H1 (cell line): ENCODE data around the gene RPS25.

Source experiments
- BRCA1 ChIP-seq: IDR thresholded peaks from 2 replicates; pipeline ENCODE4 v1.6.1; 2012; ENCODE audit warnings: low read depth, low read length, improper control_type of control experiment
- KDM5A ChIP-seq: fragments of 200-600 bp; IDR thresholded peaks from 2 replicates; pipeline ENCODE4 v1.7.1; 2012; ENCODE audit warnings: mild to moderate bottlenecking, low read length, inconsistent platforms, mixed read lengths
- PHF8 ChIP-seq: fragments of 200-600 bp; sonication (generic); conservative IDR thresholded peaks from 2 replicates; pipeline ENCODE4 v1.7.1; 2012; ENCODE audit warnings: low read depth, mild to moderate bottlenecking, inconsistent platforms, low read length, moderate library complexity
- POLR2AphosphoS5 ChIP-seq: IDR thresholded peaks from 2 replicates; pipeline ENCODE4 v1.6.1; 2011; ENCODE audit warnings: low read depth, low read length
- TF ChIP-seq, protein P1 (sequence below), 3 experiments: IDR thresholded peaks; 1 replicate in 2 of 3; 2 replicates in 1 of 3; pipeline versions ENCODE4 v1.5.1 to v1.6.1; 2011; ENCODE audit warnings: low read length in 3 of 3, mild to moderate bottlenecking in 3 of 3, inconsistent platforms in 2 of 3, low read depth in 1 of 3, moderate library complexity in 1 of 3; ENCODE audit not compliant: insufficient read depth in 1 of 3; ENCODE audit errors: control extremely low read depth in 1 of 3
- TF ChIP-seq, protein P2 (sequence below): fragments of 300-600 bp; sonication (generic); IDR thresholded peaks from 2 replicates; pipeline ENCODE4 v1.7.1; 2012; ENCODE audit warnings: low read length, moderate library complexity, mild to moderate bottlenecking, inconsistent platforms; ENCODE audit not compliant: insufficient replicate concordance

DNA sequence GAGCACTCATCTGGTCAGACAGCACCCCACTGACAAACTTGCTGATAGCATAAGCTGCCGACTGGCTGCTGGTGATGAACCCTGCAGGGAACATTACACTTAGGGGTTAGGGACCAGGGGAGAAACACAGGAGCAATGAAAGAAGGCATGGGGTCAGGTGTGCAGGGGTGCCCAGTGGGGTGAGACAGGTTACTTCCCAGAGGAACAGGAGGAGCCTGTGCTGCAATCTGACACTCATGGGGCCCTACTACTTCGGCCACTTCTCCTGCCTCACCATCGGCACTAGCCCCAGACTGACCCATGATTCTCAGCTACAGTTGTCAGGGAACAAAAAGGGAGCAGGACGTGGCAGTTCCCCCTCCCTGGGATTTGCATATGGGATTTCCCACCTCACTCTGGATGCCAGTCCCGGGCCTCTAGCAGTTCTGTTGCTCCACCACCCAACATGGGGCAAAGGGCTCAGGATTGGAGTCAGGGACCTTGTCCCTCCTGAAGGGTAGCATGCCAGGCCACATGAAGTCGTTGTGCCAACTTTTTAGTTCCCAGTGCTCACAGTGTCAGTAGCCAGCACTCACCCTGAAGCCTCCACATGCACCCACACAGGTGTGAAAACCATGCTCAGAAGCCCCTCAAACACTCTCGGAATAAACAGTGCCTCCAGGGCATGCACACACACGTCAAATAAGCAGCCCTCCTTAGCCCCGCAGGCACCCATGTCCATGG lies 10.4 kb upstream of the RPS25 start:
- TF ChIP-seq, protein P1, sequence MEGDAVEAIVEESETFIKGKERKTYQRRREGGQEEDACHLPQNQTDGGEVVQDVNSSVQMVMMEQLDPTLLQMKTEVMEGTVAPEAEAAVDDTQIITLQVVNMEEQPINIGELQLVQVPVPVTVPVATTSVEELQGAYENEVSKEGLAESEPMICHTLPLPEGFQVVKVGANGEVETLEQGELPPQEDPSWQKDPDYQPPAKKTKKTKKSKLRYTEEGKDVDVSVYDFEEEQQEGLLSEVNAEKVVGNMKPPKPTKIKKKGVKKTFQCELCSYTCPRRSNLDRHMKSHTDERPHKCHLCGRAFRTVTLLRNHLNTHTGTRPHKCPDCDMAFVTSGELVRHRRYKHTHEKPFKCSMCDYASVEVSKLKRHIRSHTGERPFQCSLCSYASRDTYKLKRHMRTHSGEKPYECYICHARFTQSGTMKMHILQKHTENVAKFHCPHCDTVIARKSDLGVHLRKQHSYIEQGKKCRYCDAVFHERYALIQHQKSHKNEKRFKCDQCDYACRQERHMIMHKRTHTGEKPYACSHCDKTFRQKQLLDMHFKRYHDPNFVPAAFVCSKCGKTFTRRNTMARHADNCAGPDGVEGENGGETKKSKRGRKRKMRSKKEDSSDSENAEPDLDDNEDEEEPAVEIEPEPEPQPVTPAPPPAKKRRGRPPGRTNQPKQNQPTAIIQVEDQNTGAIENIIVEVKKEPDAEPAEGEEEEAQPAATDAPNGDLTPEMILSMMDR (IDR thresholded peaks at IDR 0.05; ENCODE audit: control extremely low read depth in 1 of 3, insufficient read depth in 1 of 3, low read depth in 1 of 3, low read length in 3 of 3), result no peak
- TF ChIP-seq POLR2AphosphoS5, result no peak
- no peak for TF ChIP-seq BRCA1
- TF ChIP-seq PHF8, result no peak
- TF ChIP-seq, protein P2, sequence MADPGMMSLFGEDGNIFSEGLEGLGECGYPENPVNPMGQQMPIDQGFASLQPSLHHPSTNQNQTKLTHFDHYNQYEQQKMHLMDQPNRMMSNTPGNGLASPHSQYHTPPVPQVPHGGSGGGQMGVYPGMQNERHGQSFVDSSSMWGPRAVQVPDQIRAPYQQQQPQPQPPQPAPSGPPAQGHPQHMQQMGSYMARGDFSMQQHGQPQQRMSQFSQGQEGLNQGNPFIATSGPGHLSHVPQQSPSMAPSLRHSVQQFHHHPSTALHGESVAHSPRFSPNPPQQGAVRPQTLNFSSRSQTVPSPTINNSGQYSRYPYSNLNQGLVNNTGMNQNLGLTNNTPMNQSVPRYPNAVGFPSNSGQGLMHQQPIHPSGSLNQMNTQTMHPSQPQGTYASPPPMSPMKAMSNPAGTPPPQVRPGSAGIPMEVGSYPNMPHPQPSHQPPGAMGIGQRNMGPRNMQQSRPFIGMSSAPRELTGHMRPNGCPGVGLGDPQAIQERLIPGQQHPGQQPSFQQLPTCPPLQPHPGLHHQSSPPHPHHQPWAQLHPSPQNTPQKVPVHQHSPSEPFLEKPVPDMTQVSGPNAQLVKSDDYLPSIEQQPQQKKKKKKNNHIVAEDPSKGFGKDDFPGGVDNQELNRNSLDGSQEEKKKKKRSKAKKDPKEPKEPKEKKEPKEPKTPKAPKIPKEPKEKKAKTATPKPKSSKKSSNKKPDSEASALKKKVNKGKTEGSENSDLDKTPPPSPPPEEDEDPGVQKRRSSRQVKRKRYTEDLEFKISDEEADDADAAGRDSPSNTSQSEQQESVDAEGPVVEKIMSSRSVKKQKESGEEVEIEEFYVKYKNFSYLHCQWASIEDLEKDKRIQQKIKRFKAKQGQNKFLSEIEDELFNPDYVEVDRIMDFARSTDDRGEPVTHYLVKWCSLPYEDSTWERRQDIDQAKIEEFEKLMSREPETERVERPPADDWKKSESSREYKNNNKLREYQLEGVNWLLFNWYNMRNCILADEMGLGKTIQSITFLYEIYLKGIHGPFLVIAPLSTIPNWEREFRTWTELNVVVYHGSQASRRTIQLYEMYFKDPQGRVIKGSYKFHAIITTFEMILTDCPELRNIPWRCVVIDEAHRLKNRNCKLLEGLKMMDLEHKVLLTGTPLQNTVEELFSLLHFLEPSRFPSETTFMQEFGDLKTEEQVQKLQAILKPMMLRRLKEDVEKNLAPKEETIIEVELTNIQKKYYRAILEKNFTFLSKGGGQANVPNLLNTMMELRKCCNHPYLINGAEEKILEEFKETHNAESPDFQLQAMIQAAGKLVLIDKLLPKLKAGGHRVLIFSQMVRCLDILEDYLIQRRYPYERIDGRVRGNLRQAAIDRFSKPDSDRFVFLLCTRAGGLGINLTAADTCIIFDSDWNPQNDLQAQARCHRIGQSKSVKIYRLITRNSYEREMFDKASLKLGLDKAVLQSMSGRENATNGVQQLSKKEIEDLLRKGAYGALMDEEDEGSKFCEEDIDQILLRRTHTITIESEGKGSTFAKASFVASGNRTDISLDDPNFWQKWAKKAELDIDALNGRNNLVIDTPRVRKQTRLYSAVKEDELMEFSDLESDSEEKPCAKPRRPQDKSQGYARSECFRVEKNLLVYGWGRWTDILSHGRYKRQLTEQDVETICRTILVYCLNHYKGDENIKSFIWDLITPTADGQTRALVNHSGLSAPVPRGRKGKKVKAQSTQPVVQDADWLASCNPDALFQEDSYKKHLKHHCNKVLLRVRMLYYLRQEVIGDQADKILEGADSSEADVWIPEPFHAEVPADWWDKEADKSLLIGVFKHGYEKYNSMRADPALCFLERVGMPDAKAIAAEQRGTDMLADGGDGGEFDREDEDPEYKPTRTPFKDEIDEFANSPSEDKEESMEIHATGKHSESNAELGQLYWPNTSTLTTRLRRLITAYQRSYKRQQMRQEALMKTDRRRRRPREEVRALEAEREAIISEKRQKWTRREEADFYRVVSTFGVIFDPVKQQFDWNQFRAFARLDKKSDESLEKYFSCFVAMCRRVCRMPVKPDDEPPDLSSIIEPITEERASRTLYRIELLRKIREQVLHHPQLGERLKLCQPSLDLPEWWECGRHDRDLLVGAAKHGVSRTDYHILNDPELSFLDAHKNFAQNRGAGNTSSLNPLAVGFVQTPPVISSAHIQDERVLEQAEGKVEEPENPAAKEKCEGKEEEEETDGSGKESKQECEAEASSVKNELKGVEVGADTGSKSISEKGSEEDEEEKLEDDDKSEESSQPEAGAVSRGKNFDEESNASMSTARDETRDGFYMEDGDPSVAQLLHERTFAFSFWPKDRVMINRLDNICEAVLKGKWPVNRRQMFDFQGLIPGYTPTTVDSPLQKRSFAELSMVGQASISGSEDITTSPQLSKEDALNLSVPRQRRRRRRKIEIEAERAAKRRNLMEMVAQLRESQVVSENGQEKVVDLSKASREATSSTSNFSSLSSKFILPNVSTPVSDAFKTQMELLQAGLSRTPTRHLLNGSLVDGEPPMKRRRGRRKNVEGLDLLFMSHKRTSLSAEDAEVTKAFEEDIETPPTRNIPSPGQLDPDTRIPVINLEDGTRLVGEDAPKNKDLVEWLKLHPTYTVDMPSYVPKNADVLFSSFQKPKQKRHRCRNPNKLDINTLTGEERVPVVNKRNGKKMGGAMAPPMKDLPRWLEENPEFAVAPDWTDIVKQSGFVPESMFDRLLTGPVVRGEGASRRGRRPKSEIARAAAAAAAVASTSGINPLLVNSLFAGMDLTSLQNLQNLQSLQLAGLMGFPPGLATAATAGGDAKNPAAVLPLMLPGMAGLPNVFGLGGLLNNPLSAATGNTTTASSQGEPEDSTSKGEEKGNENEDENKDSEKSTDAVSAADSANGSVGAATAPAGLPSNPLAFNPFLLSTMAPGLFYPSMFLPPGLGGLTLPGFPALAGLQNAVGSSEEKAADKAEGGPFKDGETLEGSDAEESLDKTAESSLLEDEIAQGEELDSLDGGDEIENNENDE, result no peak
- no peak for TF ChIP-seq KDM5A
